ENCODE data around the gene RNU1-4.
"Not testable (repeated sequence)": the region's sequence is repeated elsewhere in the genome, so short reads cannot be mapped to it uniquely, and the experiment has no call there.

RNU1-4 gene

DNA sequence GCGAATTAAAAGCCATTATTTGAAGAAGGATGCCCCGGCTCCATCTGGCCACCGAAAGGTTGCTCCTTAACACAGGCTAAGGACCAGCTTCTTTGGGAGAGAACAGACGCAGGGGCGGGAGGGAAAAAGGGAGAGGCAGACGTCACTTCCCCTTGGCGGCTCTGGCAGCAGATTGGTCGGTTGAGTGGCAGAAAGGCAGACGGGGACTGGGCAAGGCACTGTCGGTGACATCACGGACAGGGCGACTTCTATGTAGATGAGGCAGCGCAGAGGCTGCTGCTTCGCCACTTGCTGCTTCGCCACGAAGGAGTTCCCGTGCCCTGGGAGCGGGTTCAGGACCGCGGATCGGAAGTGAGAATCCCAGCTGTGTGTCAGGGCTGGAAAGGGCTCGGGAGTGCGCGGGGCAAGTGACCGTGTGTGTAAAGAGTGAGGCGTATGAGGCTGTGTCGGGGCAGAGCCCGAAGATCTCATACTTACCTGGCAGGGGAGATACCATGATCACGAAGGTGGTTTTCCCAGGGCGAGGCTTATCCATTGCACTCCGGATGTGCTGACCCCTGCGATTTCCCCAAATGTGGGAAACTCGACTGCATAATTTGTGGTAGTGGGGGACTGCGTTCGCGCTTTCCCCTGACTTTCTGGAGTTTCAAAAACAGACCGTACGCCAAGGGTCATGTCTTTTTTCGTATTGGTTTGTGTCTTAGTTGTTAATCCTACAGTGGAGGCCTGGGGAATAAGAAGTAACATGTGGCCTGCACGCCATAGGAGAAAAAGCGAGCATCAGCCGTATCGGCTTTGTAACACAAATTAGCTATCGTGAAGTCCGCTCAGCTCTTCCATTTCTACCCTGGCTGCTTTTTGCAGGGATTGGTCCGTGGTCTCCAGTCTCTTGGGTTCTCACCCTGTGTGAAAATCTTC lies at the start of gene RNU1-4:
TSS of gene RNU1-4 (plus strand) at position 470 of the 918 bp plus-strand sequence.
- DNase-seq (ENCODE audit: low read depth) = not testable (repeated sequence)

DNA sequence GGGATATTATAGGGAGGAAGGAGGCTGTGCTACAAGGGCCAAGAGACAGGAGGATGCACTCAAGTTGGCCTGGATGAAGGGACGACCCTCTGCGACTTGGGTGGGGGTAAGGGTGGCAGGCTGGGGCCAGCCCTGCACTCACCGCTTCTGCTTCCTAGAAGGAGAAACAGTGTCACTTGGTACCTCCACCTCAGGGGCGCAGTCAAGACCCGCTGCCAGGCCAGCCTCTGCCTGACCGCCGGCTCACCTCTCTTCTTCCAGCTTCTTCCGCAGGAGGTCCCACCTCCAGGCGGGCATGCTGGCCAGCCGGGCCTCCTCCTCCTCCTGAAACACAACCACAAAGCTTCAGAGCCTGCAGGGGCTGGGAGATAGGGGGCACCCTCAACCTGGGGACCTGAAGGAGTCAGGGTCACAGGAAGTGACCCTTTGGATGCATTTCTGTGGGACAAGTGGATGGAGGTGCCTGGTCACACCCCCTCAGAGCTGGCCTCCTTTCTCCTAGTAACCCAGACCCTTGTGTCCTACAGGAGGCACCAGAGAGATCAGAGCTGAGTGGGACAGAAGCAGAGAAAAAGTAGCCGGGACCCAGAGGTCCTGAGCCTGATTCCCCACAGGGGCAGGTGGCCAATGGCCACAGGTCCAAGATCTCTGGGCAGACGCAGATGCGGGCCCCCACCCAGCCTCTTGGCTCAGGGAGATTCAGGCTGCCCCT lies 49.2 kb upstream of the RNU1-4 start:
- not testable (repeated sequence) for DNase-seq (ENCODE audit: low read depth)

DNA sequence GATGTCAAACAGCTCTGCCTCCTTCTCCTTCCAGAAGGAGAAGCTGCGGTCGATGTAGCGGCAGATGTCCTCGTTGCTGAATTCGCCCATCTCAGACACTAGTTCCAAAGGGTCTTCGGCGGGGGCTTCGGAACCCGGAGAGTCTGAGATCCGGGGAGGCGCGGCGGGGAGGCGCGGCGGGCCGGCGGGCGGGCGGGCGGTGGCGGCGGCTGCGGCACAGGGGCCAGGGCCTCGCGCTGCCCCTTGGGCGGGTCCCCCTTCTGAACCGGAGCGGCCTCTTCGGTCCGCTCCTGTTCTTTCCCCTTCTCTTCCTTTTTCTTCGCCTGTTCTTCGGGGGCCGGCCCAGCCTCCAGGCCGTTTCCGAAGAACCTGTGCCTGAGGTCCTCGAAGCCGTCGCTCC lies 48.0 kb upstream of the RNU1-4 start:
- not testable (repeated sequence) for DNase-seq (ENCODE audit: low read depth)

GRCh38 chr1:16692717-16693448 lies 47.4 kb upstream of the RNU1-4 start:
- DNase-seq (ENCODE audit: low read depth) = not testable (repeated sequence)

GRCh38 chr1:16693449-16694307 lies 46.6 kb upstream of the RNU1-4 start:
- DNase-seq (ENCODE audit: low read depth) = not testable (repeated sequence)

DNA sequence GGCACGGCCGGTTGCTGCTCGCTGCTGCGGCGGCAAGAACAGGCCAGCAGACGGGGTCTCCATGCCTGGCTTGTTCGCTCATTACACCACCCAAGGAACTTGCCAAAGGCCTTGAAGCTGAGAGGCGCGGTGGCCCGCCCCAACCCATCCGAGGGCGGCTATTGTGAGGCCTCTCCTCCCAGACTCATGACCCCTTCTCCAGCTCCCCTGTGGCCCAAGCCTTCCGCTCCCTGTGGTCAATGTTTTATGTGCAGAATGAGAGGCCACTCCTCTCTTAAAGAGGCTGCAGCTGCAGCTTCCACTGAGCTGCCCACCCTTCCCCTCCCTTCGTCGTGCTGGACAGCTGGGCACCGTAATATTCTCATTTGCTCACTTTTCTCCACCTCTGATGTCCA lies 46.0 kb upstream of the RNU1-4 start:
- DNase-seq (ENCODE audit: low read depth) = not testable (repeated sequence)

DNA sequence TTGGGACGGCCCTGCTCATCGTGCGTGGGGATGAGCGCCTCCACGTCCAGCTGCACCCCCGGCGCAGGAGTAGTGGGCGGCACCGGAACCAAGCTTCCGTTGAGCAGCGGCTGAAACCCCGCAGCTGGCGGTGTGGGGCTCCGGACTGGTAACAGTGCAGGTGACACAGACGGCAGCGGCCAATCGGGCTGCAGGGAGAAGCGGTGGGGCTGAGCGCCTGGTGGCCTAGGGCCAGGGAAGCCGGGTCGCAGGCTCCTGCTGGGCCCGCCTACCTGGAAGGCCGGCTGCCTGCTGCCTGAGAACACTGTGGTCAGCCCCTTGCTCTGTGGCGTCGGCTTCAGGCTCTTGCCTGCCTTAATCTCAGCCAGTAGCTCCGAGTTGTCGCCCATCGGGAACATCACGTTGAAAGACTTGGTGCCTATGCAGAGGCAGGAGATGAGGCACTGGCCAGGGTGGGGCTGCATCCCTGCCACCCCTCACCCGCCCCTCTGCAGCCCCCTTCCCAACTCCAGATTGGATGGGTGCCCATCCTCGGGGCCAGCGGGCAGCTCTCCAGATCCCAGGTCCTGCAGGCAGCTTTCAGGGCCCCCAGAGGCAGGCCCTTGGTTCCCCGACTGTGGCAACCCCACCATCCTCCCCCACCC lies 43.7 kb upstream of the RNU1-4 start:
- not testable (repeated sequence) for DNase-seq (ENCODE audit: low read depth)

- not testable (repeated sequence) for DNase-seq (ENCODE audit: low read depth)
Observed at GRCh38 chr1:16697152-16697551, 43.2 kb upstream of the RNU1-4 start.

DNA sequence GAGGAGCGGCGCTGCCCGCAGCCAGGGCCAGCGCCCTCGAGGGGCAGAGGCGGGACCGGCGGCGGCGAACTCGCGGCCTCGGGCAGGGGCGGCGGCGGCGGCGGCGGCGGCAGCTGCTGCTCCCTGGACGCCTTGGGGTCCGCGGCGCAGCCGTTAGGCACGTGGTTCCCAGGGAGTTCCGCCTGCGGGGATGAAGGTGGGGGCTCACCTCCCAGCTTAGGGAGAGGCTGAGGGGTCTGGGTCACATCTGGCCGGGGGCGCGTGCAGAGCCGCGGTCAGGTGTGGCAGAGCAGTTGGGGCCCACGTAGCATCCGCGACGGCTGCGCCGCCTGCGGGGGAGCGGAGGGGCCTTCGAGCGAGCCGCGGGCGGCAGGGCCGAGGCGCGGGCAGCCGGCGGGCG lies 40.9 kb upstream of the RNU1-4 start:
- not testable (repeated sequence) for DNase-seq (ENCODE audit: low read depth)

GRCh38 chr1:16700138-16700895 lies 40.0 kb upstream of the RNU1-4 start:
- not testable (repeated sequence) for DNase-seq (ENCODE audit: low read depth)

DNA sequence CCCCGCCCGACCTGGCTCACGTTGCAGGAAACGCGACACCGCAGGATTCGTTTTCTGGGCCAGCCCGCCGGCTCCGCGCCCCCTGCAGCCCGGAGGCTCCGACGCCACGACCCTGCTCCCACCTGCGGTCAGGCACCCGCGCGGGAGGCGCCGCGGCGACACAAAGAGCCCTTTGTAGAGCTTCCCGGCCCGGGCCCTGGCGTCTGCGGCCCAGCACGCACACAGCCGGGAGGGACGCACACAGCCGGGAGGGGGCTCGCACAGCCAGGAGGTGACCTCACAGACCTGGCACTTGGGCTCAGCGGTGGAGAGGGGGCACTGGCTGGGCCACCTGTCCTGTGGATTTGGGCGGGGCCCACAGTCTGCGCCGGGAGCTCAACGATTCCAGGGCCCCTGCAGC lies 39.1 kb upstream of the RNU1-4 start:
- DNase-seq (ENCODE audit: low read depth) = not testable (repeated sequence)

DNA sequence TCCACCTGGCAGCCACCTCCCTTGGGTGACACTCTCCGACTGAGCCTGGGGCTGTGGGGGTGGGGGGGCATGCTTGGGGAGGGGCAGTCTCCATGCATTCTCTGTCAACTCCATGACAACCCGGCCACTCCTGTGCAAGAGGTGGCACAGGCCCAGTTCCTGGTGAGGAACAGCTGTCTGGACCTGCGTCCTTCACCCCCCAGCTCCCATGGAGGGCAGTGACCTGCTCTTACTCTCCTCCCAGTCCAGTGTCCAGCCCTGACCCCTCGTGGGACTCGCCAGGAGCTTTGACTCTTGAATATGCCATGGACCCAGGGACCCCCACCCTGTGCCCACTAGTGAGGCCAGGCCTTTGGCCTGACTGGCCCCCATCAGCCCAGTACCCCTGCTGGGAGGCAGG lies 38.0 kb upstream of the RNU1-4 start:
- DNase-seq (ENCODE audit: low read depth) = not testable (repeated sequence)

DNA sequence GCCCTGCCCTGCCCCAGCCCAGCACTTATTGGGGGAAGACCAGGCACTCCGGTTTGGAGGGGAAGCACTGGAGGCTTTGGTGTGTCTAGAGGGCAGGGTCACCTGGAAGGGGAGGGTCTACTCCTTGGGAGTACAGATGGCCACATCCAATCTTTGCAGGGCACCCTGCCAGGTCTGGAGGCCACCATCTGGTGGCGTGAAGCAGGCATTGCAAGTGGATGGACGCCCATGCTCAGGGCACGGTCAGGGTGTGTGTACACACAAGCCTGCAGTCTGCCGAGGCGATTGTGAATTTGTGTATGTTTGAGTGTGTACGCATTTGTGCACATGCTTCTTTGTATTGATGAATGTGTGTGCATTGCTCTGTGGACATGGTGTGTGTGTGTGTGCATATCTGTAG lies 37.2 kb upstream of the RNU1-4 start:
- not testable (repeated sequence) for DNase-seq (ENCODE audit: low read depth)

DNA sequence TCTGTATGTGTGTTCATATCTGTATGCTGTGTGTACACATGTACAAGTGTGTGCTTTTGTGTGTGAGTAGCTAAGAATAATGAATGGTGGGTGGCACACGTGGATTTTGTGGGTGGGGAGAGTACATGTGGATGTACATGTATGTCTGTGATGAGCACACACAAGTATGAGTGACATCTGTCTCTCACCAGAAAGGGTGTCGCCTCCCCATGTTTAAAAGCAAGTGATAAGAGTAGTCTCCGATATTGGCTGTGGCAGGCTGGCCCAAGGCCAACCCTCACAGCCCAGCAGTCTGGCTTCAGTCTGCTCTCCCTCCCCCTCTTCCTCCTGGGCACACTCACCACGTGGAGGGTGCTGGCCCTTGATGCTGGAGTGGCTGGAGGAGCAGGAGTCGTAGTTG lies 36.7 kb upstream of the RNU1-4 start:
- not testable (repeated sequence) for DNase-seq (ENCODE audit: low read depth)

- DNase-seq (ENCODE audit: low read depth) = not testable (repeated sequence)
Observed at GRCh38 chr1:16704076-16704475, 36.2 kb upstream of the RNU1-4 start.

GRCh38 chr1:16704502-16705100 lies 35.7 kb upstream of the RNU1-4 start:
- not testable (repeated sequence) for DNase-seq (ENCODE audit: low read depth)

- DNase-seq (ENCODE audit: low read depth) = not testable (repeated sequence)
Observed at GRCh38 chr1:16706302-16706701, 34.0 kb upstream of the RNU1-4 start.

DNA sequence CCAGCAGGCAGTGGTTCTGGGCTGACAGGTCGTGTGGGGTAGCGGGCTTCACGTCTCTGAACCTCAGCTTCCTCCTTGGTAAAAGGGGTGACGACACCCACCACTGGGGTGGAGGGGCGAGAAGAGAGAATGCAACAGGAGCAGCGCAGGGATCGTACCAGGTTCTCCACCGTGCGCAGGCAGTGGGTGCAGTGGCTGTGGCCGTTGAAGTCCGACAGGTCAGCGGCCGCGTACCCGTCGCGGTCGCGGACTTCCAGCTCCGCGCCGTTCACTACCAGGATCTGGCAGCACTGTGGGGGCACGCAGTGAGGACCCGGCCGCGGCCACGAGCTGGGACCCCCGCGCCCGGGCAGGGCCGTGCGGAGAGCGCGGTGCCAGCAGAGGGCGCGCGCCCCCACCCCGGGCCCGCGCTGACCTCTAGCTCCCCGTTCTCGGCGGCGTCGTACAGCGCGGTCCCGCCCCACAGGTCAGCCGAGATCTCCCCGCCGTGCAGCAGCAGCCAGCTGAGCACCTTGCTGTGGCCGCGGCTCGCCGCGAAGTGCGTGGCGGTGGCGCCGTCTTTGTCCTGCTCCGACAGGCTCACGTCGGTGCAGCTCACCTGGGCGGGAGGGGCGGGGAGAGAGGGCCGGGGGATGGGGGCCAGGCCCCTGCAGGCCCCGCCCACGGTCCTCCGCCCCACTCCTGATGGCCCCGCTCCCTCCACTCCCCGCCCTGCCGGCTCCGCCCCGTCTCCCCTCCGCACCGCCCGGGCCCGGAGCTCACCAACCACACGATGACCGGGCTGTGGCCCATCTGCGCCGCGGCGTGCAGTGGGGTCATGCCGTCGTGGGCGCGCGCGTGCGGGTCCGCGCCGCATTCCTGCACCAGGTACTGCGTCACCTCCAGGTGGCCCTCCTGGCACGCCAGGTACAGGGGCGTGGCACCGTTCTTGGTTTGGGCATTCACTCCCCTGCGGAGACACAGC lies 32.9 kb upstream of the RNU1-4 start:
- DNase-seq (ENCODE audit: low read depth) = not testable (repeated sequence)
